Fibroblast of skin of left quadriceps (primary cell): ENCODE data around the gene CD34.

Experiments used
- DNase-seq, 2 experiments: peaks; one replicate each; pipeline ENCODE4 v3.0.0-alpha.2; 2013; ENCODE audit warnings: low read depth in 2 of 2

The CD34 gene

DNA sequence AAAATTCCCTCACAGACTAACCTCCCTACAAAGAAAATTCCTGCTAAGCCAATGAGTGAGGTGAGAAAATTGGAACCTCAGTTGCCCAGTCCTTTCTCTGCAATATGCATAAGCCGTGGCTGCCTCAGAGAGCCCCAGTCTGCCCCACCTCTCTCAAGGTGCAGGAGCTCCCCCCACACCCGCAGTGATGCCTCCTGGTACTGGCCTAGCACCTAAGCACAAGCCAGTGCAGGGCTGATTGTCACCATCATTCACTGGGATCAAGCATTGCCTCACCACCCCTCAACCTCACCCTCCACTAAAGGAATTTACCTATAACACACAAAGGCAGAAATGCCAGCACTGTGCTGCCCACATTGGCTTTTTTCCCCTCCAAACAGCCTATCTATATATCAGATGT is 56.9 kb downstream of the CD34 start:
- DNase-seq, result no peak

DNA sequence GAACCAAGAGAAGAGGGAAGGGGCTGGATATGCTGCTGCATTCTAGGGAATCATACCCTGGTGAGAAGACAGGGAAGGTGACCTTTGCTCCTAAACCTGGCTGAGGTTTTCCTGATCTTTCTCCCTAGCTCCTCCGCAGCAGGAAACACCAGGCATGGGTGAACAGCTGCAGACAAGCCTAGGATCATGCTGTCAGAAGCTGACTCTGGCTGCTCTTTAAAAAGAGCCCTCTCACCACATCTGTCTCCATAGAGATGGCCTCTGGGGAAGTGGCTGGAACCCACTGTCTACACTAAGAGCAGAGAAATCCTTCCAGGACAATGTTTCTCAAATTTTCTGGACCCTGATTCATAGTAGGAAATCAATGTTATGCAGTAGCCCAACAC is 57.6 kb downstream of the CD34 start:
- no peak for DNase-seq

DNA sequence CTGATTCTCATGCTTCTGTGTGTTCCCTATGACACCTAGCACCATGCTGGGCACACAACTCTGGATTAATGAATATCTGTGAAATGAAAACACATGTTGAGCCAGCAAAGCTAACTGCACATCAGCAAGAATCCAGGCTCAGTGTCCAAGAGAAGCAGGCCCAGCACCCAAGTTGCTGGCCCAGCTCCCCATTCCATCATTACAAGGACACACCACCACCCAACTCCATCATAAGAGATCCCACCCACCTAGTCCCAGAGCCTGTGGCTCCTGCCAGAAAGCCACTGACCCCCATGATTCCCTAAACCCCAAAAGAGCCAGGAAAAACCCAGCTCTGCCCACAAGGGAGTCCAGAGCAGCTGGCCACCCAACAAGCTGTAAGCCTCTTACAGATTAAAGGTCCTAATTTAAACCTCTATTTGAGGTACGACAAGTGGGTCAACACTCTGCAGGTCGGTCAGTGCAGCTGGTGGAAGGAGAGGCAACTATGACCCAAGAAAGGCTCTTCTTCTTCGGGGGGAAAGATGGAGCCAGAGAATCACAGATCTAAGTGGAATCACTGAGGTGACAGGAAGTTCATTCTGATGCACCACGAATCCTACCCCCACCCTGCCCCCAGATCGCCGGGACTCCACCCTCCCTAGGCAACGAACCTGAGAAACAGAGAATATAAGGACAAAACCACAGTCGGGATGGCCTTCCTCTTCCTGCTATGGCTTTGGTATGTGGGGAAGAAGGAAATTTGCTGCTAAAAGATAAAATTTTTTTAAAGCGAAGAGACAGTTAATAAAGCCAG is 58.2 kb downstream of the CD34 start:
- DNase-seq, result no peak

DNA sequence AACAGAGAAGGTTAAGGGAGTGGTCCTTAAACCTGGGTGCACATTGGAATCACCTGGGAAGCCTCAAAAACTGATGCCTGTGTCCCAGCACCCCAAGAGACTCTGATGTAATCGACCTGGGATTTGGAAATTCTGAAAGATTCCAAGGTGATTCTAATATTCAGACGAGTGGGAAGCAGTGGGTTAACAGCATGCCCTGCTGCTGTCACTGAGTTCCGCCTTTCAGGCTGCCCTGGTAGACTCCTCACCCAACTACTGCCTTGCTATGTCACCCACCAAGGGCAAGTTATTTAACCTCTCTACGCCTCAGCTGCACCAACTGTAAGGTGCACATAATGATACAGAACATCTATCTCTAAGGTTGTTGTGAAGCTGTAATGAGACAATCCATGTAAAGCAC is 59.2 kb downstream of the CD34 start:
- DNase-seq, result no peak

DNA sequence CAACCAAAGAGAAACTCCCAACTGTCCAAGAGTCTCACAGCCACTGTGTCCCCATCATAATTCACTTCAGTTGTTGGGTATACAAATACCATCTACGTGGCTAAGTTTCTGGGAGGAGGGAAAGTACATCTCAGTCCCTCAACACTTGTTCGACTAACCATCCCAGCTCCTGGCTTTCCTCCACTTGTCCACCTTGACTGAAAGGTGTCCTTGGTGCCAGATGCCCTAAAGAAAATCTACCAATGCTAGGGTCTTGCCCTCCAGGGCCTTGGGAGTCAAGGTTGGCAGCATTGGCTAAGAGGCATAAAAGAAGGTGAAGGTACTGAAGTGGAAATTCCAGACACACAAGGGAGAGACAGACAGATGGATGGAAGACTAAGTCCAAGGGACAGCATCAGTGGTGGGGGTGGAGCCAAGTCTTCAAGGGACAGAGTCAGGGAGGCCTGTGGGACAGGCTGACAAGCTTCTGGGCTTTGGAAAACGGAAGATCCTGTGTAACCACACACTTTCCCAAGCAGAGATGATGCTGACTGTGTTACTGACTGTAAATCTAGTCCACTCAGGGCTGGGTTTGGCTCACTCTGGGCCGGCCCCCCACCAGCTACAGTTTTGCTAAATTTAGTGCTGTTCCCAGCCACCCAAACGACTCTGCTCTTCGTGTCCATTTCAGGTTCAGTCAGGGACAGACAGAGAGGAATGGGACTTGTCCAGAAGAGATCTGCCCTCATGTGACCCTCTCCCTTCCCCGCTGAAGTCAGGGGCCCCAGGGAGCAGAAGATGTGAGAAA is 60.1 kb downstream of the CD34 start:
- no peak for DNase-seq

DNA sequence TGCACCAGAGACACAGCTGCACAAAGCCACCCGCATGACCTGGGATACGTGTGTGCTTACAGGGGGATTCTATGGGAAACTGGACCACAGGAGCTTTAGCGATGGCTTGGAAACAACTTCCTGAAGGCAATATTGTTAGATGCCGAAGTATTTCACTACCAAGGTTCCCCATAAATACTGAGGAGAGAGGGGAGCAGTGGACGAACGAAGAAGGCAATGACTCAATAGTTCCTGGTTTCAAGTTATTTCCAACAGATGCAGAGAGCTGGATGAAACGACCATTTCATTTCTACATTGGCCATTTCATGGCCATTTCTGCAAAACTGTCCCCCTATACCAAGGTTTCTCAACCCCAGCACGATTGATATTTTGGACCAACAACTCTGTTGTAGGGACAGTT is 61.3 kb downstream of the CD34 start:
- DNase-seq, result no peak

DNA sequence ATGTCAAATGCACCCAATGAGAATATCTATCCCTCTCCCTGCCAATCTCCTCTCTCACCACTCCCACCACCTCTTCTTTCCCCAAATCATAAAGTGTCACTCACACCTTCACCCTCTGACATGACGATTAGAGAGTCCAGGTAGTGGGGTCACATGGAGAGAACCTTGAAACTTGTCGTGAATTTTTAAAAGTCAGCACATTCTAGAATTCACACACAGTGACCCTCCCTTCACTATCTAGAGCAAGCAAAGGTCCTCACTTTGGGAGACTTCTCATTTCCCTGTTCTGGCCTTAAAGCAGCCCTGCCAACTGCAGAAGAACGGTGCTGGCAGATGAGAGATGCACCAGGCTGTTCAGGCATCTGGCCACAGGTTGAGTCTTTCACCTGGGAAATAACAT is 61.9 kb downstream of the CD34 start:
- DNase-seq, result no peak

DNA sequence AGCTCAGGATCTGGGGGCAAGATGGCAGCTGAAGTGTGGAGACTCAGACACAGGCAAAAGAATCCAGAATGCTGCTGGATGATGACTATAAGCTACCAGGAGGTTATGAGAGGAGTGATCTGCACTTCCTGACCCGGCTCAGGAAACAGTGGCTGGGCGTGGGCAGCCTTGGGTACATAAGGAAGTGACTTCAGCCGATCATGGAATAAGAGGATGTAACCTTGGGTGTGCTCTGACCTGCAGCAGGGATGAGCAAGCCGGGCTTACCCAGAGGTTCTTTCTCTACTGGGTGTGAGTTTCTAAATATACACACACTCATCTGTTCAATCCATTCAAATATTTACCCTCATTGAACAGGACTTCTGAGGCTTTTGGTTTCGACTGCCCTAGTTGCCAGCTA is 62.7 kb downstream of the CD34 start:
- DNase-seq, result no peak

DNA sequence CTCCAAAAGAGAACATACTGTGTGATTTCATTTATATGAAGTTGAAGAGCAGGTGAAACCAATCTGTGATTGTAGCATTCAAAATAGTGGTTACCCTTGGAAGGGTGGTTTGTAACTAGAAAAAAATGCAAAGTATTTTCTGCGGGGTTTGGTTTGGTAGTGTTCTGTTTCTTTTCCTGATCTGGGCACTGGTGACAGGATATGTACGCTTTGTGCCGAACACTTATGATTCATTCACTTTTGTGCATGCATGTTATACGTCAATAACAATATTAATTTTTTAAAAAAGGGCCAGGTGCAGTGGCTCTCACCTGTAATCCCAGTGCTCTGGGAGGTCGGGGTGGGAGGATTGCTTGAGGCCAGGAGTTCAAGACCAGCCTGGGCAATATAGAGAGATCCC is 63.8 kb downstream of the CD34 start:
- DNase-seq, result no peak

DNA sequence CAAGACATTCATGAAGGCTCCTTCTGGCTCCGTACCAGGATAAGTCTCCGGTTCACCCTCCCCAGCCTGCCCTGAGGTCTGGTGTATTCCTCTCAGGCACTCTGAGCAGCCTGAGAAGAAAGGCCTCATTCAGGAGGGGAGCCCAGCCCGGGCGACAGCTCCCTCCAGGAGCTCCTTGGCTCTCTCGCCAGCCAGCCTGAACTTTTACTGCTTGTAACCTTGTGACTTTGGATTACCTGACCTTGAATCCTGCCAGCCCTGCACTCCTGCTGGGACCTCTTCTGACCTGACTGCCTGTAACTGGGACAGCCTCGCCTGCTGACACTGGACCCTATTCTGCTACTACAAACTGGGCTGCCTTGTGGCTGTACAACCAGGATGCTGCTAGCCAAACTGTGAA is 65.8 kb downstream of the CD34 start:
- DNase-seq, result no peak

DNA sequence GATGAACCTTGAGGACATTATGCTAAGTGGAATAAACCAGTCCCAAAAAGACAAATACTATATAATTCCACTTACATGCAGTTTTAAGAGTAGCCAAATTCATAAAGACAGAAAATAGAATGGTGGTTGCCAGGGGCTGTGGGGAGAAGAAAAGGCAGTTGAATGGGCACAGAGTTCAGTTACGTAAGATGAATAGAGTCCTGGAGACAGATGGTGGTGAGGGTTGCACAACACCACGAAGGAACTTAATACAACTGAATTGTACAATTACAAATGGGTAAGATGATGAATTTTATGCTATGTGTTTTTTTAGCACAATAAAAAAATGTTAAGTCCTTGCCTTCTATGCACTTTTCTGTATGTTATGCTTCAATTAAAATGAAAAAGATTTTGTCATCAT is 66.6 kb downstream of the CD34 start:
- DNase-seq, result no peak

DNA sequence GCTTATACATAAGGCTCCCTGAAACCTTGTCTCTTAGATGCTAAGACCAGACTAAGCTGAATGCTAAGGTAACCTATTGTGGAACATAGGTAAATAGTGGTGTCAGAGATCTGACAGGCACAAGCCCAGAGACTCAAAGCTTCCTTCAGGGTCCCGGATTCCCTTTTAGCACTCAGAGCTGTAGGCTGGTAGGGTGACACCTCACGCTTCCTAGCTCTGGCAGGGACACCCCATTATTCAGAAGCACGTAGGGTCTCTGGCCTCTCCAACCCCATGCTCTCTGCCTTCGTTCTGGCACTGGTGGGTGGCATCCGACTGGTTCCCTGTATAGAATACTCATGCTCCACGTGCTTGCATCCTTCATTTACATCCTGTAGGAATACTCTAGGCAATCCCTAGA is 68.4 kb downstream of the CD34 start:
- DNase-seq, result no peak

DNA sequence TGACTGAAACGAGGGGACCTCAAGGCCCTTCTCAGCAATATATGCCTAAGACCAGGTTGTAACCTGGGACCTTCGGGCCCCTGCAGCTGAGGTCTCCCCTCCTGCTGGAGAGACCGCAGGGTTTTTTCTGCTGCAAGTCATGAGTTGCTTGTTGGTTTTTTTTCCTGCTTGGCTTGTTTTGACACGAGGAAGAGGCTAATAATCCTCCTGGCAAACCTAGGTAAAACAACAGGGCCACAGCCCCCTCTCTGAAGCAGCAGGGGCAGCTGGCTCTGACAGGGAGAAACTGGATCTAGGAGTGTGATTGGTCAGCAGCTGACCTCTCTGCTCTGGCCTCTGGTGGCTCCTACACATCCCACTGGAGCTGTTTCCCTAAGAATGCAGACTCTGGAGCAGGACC is 69.0 kb downstream of the CD34 start:
- DNase-seq, result no peak

DNA sequence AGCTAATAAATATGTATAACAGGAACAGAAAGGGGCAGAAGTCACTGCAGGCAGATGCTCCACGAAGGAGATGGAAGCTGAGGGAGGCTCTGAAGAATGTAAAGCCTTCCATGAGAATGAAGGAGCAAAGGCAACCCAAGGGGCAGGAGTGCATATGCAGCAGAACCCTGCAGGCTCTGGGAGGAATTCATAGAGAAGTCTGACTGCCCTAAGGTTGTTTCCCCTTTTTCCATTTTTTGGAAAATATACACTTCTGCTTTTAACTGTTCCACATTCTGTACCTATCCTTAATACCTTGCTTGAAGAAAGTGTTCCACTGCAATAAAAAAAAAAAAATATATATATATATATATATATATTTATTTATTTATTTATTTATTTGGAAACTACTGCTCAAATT is 69.6 kb downstream of the CD34 start:
- no peak for DNase-seq

DNA sequence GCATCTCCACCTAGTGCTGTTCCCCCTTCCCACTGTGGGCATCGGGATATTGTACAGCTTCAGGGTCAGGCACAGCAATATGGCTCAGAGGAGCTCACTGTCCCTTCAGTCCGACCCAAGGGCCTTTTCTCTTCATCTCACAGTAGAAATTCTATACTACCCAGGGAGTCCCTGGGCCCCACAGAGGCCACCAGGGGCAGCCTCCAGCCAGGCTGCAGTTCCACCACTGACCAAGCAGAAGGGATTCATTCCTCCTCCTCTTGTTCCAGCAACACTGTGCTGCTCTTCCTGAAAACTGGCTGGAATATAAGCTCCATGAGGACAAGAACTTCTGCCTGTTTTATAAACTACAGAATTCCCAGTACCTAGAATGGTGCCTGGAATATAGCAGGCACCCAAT is 70.5 kb downstream of the CD34 start:
- no peak for DNase-seq

DNA sequence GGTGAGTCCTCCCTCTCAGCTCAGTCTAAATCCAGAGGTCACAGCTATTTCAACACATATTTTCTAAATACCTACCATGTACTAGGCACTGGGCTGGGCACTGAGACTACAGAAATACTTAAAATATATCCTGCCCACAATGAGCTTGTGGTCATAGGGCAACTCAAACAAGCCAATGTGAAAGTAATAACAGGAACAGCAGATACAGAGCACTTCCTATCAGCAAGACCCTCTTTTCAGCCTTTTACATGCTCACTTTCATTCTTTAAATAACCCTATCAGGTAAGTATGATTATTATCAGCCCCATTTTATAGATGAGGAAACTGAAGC is 71.9 kb downstream of the CD34 start:
- no peak for DNase-seq

DNA sequence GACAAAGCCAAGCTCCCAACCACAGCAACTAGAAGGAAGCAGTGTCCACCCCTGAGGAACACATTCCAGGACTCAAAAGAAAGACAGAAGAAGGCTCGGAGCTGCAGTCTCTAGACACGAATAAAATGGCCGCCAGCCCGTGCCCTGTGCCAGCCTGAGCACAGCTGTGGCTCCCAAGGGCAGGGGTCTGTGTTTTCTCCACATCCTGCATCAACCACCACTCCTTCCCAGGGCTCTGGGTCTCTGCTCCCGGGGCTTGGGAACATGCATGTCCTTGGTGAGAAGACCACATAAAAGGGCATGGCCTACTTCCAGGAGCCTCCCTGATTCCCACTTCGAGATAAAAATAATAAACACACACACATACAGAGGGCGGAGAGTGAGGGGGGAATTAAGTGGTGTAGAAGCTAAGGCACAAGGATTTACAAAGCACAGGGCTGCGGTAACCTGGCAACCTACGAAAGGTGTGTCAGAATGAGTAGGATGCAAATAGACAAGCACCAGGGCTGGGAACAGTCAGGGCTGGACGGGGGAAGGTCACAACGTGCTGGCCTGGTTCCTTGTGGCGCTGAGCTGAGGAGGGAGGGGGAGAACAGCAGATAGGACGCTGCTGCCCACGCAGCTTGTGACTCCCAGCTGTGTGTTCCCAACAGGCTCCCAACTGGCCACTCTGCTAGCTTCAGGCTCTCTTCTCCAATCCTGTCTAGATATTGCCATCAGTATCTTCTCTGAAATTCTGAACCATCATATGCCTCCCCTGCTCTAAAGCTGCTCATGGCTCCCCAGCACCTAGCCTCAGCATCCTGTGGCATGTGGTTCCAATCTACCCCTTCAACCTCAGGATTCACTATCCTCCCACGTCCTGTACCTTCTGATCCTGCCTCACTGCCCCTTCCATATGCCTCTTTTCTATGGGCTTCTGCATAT is 72.5 kb downstream of the CD34 start:
- DNase-seq, result no peak

DNA sequence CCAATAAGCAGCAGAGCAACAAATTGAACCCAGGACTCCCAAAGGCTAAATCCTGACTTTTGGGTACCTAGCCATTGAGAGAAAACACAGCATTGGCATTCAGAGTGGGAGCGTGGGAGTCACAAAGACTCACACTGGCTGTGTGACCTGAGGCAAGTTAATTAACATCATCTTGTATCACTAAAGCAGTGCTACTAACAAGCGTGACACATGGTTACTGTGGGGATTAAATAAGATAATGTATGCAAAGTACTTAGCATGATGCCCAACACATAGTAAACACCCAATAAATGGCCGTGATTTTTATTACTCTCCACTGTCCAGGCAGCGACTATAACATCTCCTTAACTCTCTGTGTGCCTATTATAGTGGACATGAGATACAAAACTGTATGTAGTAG is 73.3 kb downstream of the CD34 start:
- no peak for DNase-seq

DNA sequence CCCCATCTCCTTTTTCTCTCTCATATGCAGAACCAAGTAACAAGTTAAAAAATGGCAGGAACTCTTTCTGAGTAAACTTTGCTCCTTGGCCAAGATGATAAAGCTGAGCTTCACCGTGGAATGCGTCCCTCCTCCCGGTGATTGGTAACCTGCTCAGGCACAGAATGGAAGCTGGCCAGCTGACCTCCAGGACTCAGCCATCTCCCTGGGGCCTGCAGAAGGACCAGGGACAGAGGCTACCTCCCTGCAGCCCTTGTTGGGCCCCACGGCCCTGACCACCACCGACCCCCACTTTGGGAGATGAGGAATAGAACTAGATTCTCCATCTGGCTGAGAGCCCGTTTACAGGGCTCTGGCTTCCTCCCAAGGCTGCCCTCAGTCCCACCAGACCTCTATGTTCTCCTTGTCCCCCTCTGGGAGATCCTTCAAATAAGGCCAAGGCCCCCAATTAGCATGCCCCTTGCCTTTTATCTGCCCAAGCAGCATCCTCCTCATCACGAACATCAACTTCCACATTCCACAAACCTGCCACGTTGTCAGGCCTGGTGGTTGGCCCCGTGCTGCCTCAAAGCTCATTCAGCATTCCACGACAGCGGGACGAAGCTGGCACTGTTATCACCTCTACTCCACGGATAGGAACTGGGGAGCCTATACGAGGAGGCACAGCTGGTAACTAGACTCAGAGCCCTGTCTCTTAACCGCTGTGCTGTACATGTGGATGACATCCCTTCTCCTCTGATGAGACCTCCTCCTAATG is 74.2 kb downstream of the CD34 start:
- DNase-seq, result no peak

DNA sequence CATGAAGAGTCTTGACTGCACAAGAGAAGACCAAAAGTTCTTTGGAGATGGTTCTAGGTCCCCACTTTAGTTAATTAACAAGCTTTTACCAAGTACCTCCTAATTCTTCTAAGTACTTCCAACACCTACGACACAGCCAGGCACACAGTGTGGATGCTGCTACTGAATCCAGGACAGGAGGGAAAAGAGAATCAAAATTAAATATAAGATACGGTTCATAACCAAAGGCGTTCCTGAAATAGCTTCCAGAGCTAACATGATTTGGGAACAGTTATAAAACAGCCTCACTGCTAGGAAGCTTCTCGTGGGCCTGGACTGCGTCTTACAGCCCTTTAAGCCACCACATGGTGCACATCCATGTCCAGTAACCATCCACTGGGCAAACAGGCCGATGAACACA is 75.0 kb downstream of the CD34 start:
- DNase-seq, result no peak

DNA sequence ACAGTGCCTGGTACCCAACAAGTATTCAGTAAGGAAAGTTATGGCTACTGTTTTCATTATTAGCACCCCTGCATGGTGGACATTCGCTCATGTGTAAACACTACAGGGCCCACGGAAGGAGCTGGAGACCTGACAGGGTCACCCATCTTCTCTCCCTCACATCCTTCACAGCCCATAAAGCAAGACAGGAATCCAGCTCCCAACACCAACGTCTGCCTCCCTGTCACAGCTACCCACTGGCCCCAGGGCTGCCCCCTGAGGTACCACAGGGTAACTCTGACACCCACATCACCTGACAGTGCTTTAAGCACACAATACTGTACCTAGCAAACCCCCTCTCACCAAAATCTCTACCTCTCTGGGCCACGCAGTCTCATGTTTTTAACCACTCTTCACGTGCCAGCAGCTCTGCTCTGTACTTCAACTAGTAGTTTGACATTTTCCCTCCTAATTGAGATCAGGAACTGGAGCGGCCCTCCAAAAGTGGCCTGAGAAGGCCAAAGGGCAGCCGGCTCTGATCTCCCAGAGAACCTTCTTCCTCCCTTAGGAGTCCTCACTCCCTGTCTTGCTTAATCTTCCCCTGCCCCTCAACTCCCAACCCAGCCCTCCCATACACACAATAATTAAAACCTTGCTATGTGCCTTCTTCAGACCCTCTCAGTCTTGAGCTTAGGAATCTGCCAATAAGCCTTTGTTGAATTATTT is 76.8 kb downstream of the CD34 start:
- DNase-seq, result no peak
